Heart left ventricle (tissue), 16 donors: ENCODE measurements around the gene AK4. TPM values are rescaled to one million over a fixed set of nuclear protein-coding genes. Genes with fewer than 3 reads are reported as not detected.

ENCODE experiments used
- ATAC-seq, 4 donors: fragments of 200-7000 bp; cut with Tn5 transposase; one replicate each; pipeline ENCODE4 v1.9.1; 2020 to 2022; ENCODE audit warnings: moderate library complexity in 4 of 4, mild to moderate bottlenecking in 3 of 4, moderate number of reproducible peaks in 1 of 4
- DNase-seq, 5 donors: peaks; one replicate each; pipeline ENCODE4 v3.0.0-alpha.2; 2020
- H3K27ac ChIP-seq, 12 donors: fragments of 200-600 bp; sonication (generic) in 4 of 12; one replicate each; pipeline versions ENCODE4 v1.5.0 to v1.8.0; 2016 to 2022; ENCODE audit warnings: mild to moderate bottlenecking in 2 of 12
- H3K27me3 ChIP-seq, 9 donors: fragments of 200-600 bp; sonication (generic) in 2 of 9; one replicate each; pipeline versions ENCODE4 v1.5.1 to v1.8.0; 2016 to 2022; ENCODE audit warnings: mild to moderate bottlenecking in 3 of 9
- H3K36me3 ChIP-seq, 9 donors: fragments of 200-600 bp; sonication (generic) in 2 of 9; one replicate each; pipeline versions ENCODE4 v1.5.0 to v1.8.0; 2018 to 2022; ENCODE audit warnings: mild to moderate bottlenecking in 2 of 9
- H3K4me1 ChIP-seq, 12 donors: fragments of 200-600 bp; sonication (generic) in 4 of 12; one replicate each; pipeline versions ENCODE4 v1.5.0 to v1.8.0; 2016 to 2022; ENCODE audit warnings: mild to moderate bottlenecking in 3 of 12
- H3K4me3 ChIP-seq, 12 donors: fragments of 200-600 bp; sonication (generic) in 4 of 12; one replicate each; pipeline versions ENCODE4 v1.5.0 to v1.8.0; 2017 to 2022; ENCODE audit warnings: mild to moderate bottlenecking in 9 of 12, moderate library complexity in 4 of 12
- H3K9me3 ChIP-seq, 12 donors: fragments of 200-600 bp; sonication (generic) in 4 of 12; one replicate each; pipeline versions ENCODE4 v1.5.0 to v1.8.0; 2016 to 2022; ENCODE audit warnings: mild to moderate bottlenecking in 1 of 12
- CTCF ChIP-seq, 12 donors: fragments of 200-600 bp; sonication (generic) in 4 of 12; IDR thresholded peaks; one replicate each; pipeline versions ENCODE4 v1.5.0 to v1.8.0; 2018 to 2022; ENCODE audit warnings: antibody characterized with exemption in 12 of 12, mild to moderate bottlenecking in 5 of 12
- POLR2A ChIP-seq, 2 donors: fragments of 450-650 bp; IDR thresholded peaks; one replicate each; pipeline ENCODE4 v1.6.1; 2017; ENCODE audit warnings: antibody characterized with exemption in 2 of 2, mild to moderate bottlenecking in 2 of 2, moderate library complexity in 2 of 2
- WGBS, 4 donors: extraction: QIAGEN DNeasy Blood & Tissue Kit in 2 of 4; methylation state at CpG; one replicate each; pipeline versions ENCODE4 v1.1.5 to v1.1.7; 2013 to 2018; 5-methylcytosine and 5-hydroxymethylcytosine counted together
- intact Hi-C, 10 donors: fragments of 100-400 bp; cut with DNase I; formaldehyde crosslinking; loops; one replicate each; pipeline versions ENCODE4 v1.11.1 to v1.14.2; 2022
- polyA plus RNA-seq, 2 donors: library from polyadenylated mRNA; stranded (reverse); fragments of 200-250 nt; gene quantifications; one replicate each; pipeline ENCODE4 v1.2.3, GENCODE V29; 2013
- total RNA-seq, 9 donors: library from RNA; depleted of rRNA in 2 of 9; stranded (reverse); fragments of >200 nt in 2 of 9; fragmentation: NEBNext Ultra II Directional in 3 of 9; extraction: Animal tissue kit (Norgen Biotek cat#: 25700) in 3 of 9; gene quantifications; one replicate each; pipeline versions ENCODE4 v1.1.0 to v1.2.4, GENCODE V29; 2016 to 2023
- donor health status: ischemic (EF 13 %, LVEDD 7.1; RV severe dilation, severe dysfunction).
- donor health status: healthy with polysubstance abuse.
- donor health status: DM: no; HTN: yes; CAD: no.
- donor health status: DM: no; HTN: no; CAD: no.
- donor health status: ischemic (EF 25% LVEDD 6.9; RV normal size, moderate dysfunction).
- donor health status: ischemic (EF 25% LVEDD 5.7; RV mildly dilated, moderate dysfunction).
- donor health status: healthy.
- donor health status: DM: yes; HTN: yes; CAD: no.
- donor health status: ischemic (EF 35%, LVEDD 5.7; RV mildly dilated, moderate dysfunction).
- donor health status: nonischemic (EF 11% LVEDD 7.7; RV severe dilation, severe dysfunction).
- donor health status: DM: yes; HTN: yes; CAD: no.
- donor health status: PGD.
- donor health status: ischemic (EF 29% LVEDD 5.4; RV normal size, mild dysfunction).
- donor health status: nonischemic (EF 23%, LVEDD 6.1; RV moderate dilation, normal function).

The AK4 gene
- total and polyA plus RNA-seq, 11 donors: 16.0 to 181 (median 122) TPM

- no peaks in the 10 kb centered on the region for H3K27me3 ChIP-seq
- peaks cover 0 to 73% (median 34%) of the 10 kb centered on the region in 12 donors for H3K4me1 ChIP-seq
- no peaks in the 10 kb centered on the region for H3K9me3 ChIP-seq
- 61 to 75% (median 64%) methylated on average over 10 of the region's 10 CpGs for whole genome bisulfite sequencing, 4 donors
- H3K27ac ChIP-seq: peak overlapping the region in 11 of 12 donors; percentile 6 to 50 (median 41)
- H3K36me3 ChIP-seq: no peaks in the 10 kb centered on the region
- peak overlapping the region in 1 of 12 donors; percentile 2 for H3K4me3 ChIP-seq
- TF ChIP-seq CTCF (IDR thresholded peaks at IDR 0.05): no peak
- TF ChIP-seq POLR2A (IDR thresholded peaks at IDR 0.05): no peak
- peak in 3 of 4 donors; percentile 20 to 37 (median 35) for ATAC-seq
- intact Hi-C loops: no loop called here
- DNase-seq: peak in 2 of 5 donors; percentile 45 to 50
These were observed 22.6 kb downstream of the AK4 start for GRCh38 chr1:65170511-65171142.

GRCh38 chr1:65172936-65173690 is 25.1 kb downstream of the AK4 start:
- H3K36me3 ChIP-seq: no peaks in the 10 kb centered on the region
- intact Hi-C loops: no loop called here
- TF ChIP-seq POLR2A (IDR thresholded peaks at IDR 0.05) (no peak), CTCF (IDR thresholded peaks at IDR 0.05) (no peak)
- H3K4me3 ChIP-seq: no peak overlapping the region
- peaks cover 0 to 77% (median 46%) of the 10 kb centered on the region in 12 donors for H3K4me1 ChIP-seq
- DNase-seq: no peak
- no peak for ATAC-seq
- H3K27ac ChIP-seq: peak overlapping the region in 4 of 12 donors; percentile 23 to 94 (median 54)
- 85 to 90% (median 88%) methylated on average over 14 of the region's 14 CpGs for WGBS, 4 donors
- H3K27me3 ChIP-seq: no peaks in the 10 kb centered on the region
- no peaks in the 10 kb centered on the region for H3K9me3 ChIP-seq

- no peaks in the 10 kb centered on the region for H3K36me3 ChIP-seq
- TF ChIP-seq CTCF (IDR thresholded peaks at IDR 0.05) (no peak), POLR2A (IDR thresholded peaks at IDR 0.05) (no peak)
- DNase-seq: peak in 4 of 5 donors; percentile 63 to 81 (median 66)
- H3K9me3 ChIP-seq: no peaks in the 10 kb centered on the region
- no peaks in the 10 kb centered on the region for H3K27me3 ChIP-seq
- intact Hi-C loops: no loop called here
- 31 to 48% (median 41%) methylated on average over 3 of the region's 3 CpGs for WGBS, 4 donors
- peaks cover 0 to 72% (median 47%) of the 10 kb centered on the region in 12 donors for H3K4me1 ChIP-seq
- H3K27ac ChIP-seq: peak overlapping the region; percentile 18 to 94 (median 82)
- H3K4me3 ChIP-seq: no peak overlapping the region
- ATAC-seq: peak; percentile 31 to 60 (median 50)
These were observed 26.6 kb downstream of the AK4 start for GRCh38 chr1:65174585-65174984.
